Measurements from ENCODE around the gene FAM20B.
"Not testable (repeated sequence)": the region's sequence is repeated elsewhere in the genome, so short reads cannot be mapped to it uniquely, and the experiment has no call there.

Gene FAM20B

DNA sequence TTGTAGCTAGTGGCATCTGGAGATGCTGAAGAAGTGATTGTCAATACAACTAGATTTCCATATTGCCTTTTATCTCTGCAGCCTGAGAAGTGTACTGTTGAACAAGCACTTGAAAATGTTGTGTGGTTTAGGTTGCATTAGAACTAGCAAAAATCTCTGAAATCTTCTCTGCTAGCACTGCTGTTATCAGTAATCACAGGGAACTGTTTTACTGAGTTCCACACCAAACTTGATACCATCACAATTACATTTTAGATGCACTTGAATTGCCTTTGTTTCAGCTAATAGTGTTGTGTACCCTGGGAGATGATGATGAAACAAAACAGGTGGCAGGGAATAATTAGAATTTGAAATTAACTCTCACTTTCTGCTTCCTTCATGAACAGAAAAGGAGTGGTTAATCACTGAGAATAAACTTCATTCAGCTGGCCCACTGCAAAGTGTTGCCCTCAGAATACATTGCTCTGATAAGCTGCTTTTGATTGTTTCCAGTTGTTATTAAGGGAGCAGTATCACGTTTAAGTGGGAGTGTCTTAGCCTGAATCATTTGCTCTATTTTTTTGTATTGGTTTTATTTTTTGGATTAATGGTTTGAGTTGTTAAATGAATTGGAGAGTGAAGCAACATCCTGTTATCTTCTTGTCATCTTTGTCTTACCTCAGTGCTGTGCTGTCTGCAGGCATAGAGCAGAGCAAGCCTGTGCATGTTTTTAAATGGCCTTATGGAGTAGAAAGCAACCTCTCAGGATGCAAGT, 13.0 kb downstream of the FAM20B start:
- H3K79me2 ChIP-seq (ENCODE audit: control insufficient read depth, low read length), result peaks cover 81% of the 10 kb centered on the region
- H3K9me2 ChIP-seq (replicated peaks; ENCODE audit: control insufficient read depth, low read length), result no peaks in the 10 kb centered on the region
- peaks cover 57% of the 10 kb centered on the region for H3K4me1 ChIP-seq (ENCODE audit: control insufficient read depth, low read length)
- H3K4me2 ChIP-seq (ENCODE audit: low read length), result peak overlapping the region; percentile 91
- H3K27ac ChIP-seq (ENCODE audit: low read depth, low read length), result peak overlapping the region; percentile 62
- no peaks in the 10 kb centered on the region for H3K27me3 ChIP-seq (ENCODE audit: control insufficient read depth, low read length)
- TF ChIP-seq, protein P1, sequence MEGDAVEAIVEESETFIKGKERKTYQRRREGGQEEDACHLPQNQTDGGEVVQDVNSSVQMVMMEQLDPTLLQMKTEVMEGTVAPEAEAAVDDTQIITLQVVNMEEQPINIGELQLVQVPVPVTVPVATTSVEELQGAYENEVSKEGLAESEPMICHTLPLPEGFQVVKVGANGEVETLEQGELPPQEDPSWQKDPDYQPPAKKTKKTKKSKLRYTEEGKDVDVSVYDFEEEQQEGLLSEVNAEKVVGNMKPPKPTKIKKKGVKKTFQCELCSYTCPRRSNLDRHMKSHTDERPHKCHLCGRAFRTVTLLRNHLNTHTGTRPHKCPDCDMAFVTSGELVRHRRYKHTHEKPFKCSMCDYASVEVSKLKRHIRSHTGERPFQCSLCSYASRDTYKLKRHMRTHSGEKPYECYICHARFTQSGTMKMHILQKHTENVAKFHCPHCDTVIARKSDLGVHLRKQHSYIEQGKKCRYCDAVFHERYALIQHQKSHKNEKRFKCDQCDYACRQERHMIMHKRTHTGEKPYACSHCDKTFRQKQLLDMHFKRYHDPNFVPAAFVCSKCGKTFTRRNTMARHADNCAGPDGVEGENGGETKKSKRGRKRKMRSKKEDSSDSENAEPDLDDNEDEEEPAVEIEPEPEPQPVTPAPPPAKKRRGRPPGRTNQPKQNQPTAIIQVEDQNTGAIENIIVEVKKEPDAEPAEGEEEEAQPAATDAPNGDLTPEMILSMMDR (IDR thresholded peaks at IDR 0.05; ENCODE audit: low read depth, low read length, poor library complexity, severe bottlenecking), result no peak
- no peak for TF ChIP-seq EZH2phosphoT487 (IDR thresholded peaks at IDR 0.05; ENCODE audit: borderline replicate concordance, low read length)
- no peaks in the 10 kb centered on the region for H4K20me1 ChIP-seq (ENCODE audit: control insufficient read depth, insufficient read depth, low read depth, low read length)
- H3K9me3 ChIP-seq (ENCODE audit: control insufficient read depth, insufficient read depth, low read length), result peaks cover 10% of the 10 kb centered on the region; the same call in 1 of the 2 replicates
- H3K4me3 ChIP-seq (ENCODE audit: low read length), result peak overlapping the region; percentile 32
- no peaks in the 10 kb centered on the region for H3K36me3 ChIP-seq (ENCODE audit: control insufficient read depth, low read length)
- H3F3A ChIP-seq (ENCODE audit: control insufficient read depth, insufficient read depth), result peaks cover 24% of the 10 kb centered on the region

DNA sequence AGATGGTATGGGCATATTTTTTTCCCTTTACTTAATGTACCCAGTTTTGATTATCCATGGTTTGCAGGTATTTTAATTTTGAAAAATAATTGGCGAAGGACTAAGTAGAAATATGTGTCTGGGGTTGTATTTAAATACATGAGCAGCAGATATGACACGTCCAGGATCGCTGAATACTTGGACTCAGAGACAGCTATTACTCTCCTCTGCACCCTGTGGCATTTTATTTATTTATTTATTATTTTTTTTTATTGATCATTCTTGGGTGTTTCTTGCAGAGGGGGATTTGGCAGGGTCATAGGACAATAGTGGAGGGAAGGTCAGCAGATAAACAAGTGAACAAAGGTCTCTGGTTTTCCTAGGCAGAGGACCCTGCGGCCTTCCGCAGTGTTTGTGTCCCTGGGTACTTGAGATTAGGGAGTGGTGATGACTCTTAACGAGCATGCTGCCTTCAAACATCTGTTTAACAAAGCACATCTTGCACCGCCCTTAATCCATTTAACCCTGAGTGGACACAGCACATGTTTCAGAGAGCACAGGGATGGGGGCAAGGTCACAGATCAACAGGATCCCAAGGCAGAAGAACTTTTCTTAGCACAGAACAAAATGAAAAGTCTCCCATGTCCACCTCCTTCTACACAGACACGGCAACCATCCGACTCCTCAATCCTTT, 13.9 kb downstream of the FAM20B start:
- Histone ChIP-seq H3K4me2 (ENCODE audit: low read length) (peak overlapping the region; percentile 91; the same call in 1 of the 2 replicates), H3K4me1 (ENCODE audit: control insufficient read depth, low read length) (peaks cover 48% of the 10 kb centered on the region), H3K27ac (ENCODE audit: low read depth, low read length) (peak overlapping the region; percentile 62; the same call in 1 of the 2 replicates), H3F3A (ENCODE audit: control insufficient read depth, insufficient read depth) (peaks cover 17% of the 10 kb centered on the region), H3K79me2 (ENCODE audit: control insufficient read depth, low read length) (peaks cover 72% of the 10 kb centered on the region)
- not testable (repeated sequence) for H3K27me3 ChIP-seq (ENCODE audit: control insufficient read depth, low read length); H3K4me3 ChIP-seq (ENCODE audit: low read length); H3K9me3 ChIP-seq (ENCODE audit: control insufficient read depth, insufficient read depth, low read length); H4K20me1 ChIP-seq (ENCODE audit: control insufficient read depth, insufficient read depth, low read depth, low read length); H3K36me3 ChIP-seq (ENCODE audit: control insufficient read depth, low read length); H3K9me2 ChIP-seq (replicated peaks; ENCODE audit: control insufficient read depth, low read length)

DNA sequence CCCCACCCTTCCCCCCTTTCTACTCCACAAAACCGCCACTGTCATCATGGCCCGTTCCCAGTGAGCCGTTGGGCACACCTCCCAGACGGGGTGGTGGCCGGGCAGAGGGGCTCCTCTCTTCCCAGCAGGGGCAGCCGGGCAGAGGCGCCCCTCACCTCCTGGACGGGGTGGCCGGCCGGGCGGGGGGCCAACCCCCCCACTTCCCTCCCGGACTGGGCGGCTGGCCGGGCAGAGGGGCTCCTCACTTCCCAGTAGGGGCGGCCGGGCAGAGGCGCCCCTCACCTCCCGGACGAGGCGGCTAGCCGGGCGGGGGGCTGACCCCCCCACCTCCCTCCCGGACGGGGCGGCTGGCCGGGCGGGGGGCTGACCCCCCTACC, 14.5 kb downstream of the FAM20B start:
- not testable (repeated sequence) for H3K4me3 ChIP-seq (ENCODE audit: low read length); H3K9me3 ChIP-seq (ENCODE audit: control insufficient read depth, insufficient read depth, low read length); H3K36me3 ChIP-seq (ENCODE audit: control insufficient read depth, low read length); H3K27ac ChIP-seq (ENCODE audit: low read depth, low read length); H3K4me2 ChIP-seq (ENCODE audit: low read length); H3K27me3 ChIP-seq (ENCODE audit: control insufficient read depth, low read length); H4K20me1 ChIP-seq (ENCODE audit: control insufficient read depth, insufficient read depth, low read depth, low read length); H3K9me2 ChIP-seq (replicated peaks; ENCODE audit: control insufficient read depth, low read length)
- Histone ChIP-seq H3K4me1 (ENCODE audit: control insufficient read depth, low read length) (peaks cover 43% of the 10 kb centered on the region), H3K79me2 (ENCODE audit: control insufficient read depth, low read length) (peaks cover 66% of the 10 kb centered on the region), H3F3A (ENCODE audit: control insufficient read depth, insufficient read depth) (peaks cover 14% of the 10 kb centered on the region)

DNA sequence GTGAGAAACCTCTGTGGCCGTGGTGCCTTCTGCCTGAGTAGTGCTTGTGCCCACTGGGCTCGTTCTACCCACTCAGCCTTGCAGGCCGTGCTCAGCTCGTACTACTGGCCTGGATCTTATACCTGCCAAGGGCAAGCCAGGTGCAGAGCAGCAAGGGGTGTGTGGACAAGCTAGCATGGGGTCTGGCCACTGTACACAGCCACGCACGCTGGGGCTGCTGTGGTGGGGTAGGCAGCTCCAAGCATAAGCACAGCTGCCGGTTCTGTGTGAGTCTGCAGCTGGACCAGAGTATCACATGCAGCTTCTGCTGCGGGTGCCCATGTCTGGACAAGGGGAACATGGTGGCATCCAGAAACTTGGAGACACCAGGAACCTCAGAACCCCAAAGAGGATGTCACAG, 16.4 kb downstream of the FAM20B start:
- TF ChIP-seq EZH2phosphoT487 (IDR thresholded peaks at IDR 0.05; ENCODE audit: borderline replicate concordance, low read length), result no peak
- Histone ChIP-seq H3K36me3 (ENCODE audit: control insufficient read depth, low read length) (no peaks in the 10 kb centered on the region), H3K4me3 (ENCODE audit: low read length) (no peak overlapping the region), H3F3A (ENCODE audit: control insufficient read depth, insufficient read depth) (peaks cover 10% of the 10 kb centered on the region), H3K4me2 (ENCODE audit: low read length) (no peak overlapping the region), H4K20me1 (ENCODE audit: control insufficient read depth, insufficient read depth, low read depth, low read length) (no peaks in the 10 kb centered on the region), H3K9me2 (replicated peaks; ENCODE audit: control insufficient read depth, low read length) (no peaks in the 10 kb centered on the region), H3K4me1 (ENCODE audit: control insufficient read depth, low read length) (peaks cover 23% of the 10 kb centered on the region), H3K9me3 (ENCODE audit: control insufficient read depth, insufficient read depth, low read length) (peaks cover 10% of the 10 kb centered on the region; the same call in 1 of the 2 replicates), H3K27ac (ENCODE audit: low read depth, low read length) (no peak overlapping the region), H3K27me3 (ENCODE audit: control insufficient read depth, low read length) (no peaks in the 10 kb centered on the region), H3K79me2 (ENCODE audit: control insufficient read depth, low read length) (peaks cover 47% of the 10 kb centered on the region)

Measured in DOHH2 (cell line).